ENCODE data around the gene SLC2A8.

The SLC2A8 gene

DNA sequence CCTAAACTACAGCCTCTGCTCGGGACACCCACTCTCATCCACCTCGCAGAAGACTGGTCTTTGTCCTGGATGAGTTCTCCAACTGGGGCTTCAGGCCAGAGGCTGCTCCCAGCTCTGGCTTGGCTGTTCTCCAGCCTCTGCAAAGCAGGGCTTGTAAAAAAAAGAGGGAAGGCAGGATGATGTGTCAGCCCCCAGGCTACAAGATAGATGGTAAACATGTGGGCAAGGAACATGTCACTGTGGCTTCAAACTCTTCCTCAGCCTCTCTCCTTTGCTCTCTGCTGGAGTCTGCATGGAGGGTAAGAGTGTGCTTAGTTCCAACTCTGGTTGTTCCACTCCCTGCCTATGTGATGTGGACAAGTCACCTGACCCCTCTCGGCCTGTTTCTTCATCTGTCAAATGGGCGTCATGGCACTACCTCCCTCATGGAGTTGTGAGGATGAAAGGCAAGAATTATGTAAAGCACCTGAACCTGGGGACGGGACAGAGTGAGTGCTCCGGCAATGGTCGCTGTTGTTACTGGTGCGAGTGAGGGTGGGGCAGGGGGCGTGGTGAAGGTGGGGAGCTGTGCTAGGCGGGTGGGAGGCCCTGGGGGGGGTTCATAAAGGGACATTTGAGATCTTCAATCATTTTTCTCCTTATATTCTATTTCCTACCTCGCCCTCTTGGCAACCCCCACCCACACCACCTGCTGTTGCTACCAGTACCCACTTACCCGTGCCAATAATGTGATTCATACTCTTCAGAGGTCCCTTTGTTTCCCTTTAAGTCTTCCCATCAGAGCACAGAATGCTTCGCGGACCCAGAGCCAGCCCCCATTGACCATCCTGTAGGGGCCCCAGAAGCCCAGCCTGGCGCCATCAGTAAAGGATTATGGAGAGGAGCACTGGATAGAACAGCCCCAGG, 20.4 kb downstream of the SLC2A8 start:
- Histone ChIP-seq H3K4me3 (replicated peaks; ENCODE audit: low read depth, low read length) (no peak overlapping the region), H3K27me3 (replicated peaks; ENCODE audit: control insufficient read depth, insufficient read depth, low read length) (no peaks in the 10 kb centered on the region), H3K36me3 (ENCODE audit: control insufficient read depth, insufficient read depth, low read length) (peaks cover 2% of the 10 kb centered on the region)
- DNase-seq (ENCODE audit: extremely low read depth, insufficient read length), result no peak
- TF ChIP-seq, protein P1, sequence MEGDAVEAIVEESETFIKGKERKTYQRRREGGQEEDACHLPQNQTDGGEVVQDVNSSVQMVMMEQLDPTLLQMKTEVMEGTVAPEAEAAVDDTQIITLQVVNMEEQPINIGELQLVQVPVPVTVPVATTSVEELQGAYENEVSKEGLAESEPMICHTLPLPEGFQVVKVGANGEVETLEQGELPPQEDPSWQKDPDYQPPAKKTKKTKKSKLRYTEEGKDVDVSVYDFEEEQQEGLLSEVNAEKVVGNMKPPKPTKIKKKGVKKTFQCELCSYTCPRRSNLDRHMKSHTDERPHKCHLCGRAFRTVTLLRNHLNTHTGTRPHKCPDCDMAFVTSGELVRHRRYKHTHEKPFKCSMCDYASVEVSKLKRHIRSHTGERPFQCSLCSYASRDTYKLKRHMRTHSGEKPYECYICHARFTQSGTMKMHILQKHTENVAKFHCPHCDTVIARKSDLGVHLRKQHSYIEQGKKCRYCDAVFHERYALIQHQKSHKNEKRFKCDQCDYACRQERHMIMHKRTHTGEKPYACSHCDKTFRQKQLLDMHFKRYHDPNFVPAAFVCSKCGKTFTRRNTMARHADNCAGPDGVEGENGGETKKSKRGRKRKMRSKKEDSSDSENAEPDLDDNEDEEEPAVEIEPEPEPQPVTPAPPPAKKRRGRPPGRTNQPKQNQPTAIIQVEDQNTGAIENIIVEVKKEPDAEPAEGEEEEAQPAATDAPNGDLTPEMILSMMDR (IDR thresholded peaks at IDR 0.05; ENCODE audit: insufficient read depth, low read length, poor library complexity, severe bottlenecking), result no peak

DNA sequence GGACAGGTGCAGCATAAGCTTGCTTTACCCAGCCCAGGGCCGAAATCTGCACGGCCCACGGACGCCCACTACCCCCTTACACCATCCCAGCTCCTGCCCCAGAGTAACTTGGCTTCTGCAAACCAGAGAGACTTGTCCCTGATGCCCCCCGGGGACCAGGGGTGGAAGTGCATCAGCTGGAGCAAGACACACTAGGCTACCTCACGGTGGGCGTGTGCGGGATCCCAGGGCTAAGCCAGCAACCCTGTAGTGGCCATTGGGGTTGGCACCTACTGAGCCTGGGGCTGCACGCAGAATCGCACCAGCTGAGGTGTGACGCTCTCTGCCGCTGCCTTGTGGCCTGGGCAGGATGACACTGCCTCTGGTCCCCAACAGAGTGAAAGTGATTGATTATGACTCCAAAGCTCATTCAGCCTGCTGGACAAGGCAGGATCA, 21.1 kb downstream of the SLC2A8 start:
- DNase-seq (ENCODE audit: extremely low read depth, insufficient read length), result no peak
- TF ChIP-seq, protein P1 (IDR thresholded peaks at IDR 0.05; ENCODE audit: insufficient read depth, low read length, poor library complexity, severe bottlenecking), result peak; percentile 38
- H3K4me3 ChIP-seq (replicated peaks; ENCODE audit: low read depth, low read length), result no peak overlapping the region
- peaks cover 2% of the 10 kb centered on the region for H3K36me3 ChIP-seq (ENCODE audit: control insufficient read depth, insufficient read depth, low read length)
- no peaks in the 10 kb centered on the region for H3K27me3 ChIP-seq (replicated peaks; ENCODE audit: control insufficient read depth, insufficient read depth, low read length)

DNA sequence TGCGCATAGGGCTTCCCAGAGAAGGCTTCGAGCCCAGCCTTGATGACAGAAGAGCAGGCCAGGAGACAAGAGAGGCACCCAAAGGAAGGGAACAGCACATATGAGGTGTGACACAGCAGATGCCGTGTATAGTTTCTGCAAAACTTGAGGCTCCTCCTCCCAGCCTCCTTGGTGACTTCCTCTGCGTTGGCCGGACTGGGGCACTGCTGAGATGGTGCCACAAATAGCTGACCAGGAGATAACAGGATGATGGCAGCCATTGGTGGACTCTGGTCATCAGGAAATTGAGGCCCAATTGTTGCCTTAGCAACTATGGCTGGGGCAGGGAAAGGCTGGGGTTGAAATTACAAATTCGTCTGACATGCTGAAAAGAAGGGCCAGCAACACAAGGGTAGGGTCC, 22.4 kb downstream of the SLC2A8 start:
- TF ChIP-seq, protein P1 (IDR thresholded peaks at IDR 0.05; ENCODE audit: insufficient read depth, low read length, poor library complexity, severe bottlenecking), result no peak
- Histone ChIP-seq H3K4me3 (replicated peaks; ENCODE audit: low read depth, low read length) (no peak overlapping the region), H3K27me3 (replicated peaks; ENCODE audit: control insufficient read depth, insufficient read depth, low read length) (no peaks in the 10 kb centered on the region), H3K36me3 (ENCODE audit: control insufficient read depth, insufficient read depth, low read length) (peaks cover 2% of the 10 kb centered on the region)
- no peak for DNase-seq (ENCODE audit: extremely low read depth, insufficient read length)

DNA sequence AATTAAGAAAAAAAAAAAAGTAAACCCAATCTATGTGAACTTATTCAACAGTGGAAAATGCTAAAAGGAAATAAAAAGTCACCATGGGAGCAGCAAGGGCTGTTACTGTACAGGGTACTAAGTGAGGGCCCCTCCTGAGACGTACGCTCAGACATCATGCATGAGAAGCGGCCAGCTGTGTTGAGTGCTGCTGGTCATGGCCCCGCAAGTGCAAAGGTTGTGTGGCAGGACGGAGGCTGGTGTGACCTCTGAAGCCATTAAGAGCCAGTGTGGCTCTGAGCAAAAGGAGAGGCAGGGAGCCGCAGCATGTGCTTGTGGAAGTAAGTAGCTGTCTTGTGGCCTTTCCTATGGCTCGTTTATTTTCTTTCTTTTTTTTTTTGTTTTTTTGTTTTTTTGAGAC, 24.1 kb downstream of the SLC2A8 start:
- Histone ChIP-seq H3K27me3 (replicated peaks; ENCODE audit: control insufficient read depth, insufficient read depth, low read length) (no peaks in the 10 kb centered on the region), H3K36me3 (ENCODE audit: control insufficient read depth, insufficient read depth, low read length) (peaks cover 2% of the 10 kb centered on the region), H3K4me3 (replicated peaks; ENCODE audit: low read depth, low read length) (no peak overlapping the region)
- TF ChIP-seq, protein P1 (IDR thresholded peaks at IDR 0.05; ENCODE audit: insufficient read depth, low read length, poor library complexity, severe bottlenecking), result no peak
- no peak for DNase-seq (ENCODE audit: extremely low read depth, insufficient read length)

DNA sequence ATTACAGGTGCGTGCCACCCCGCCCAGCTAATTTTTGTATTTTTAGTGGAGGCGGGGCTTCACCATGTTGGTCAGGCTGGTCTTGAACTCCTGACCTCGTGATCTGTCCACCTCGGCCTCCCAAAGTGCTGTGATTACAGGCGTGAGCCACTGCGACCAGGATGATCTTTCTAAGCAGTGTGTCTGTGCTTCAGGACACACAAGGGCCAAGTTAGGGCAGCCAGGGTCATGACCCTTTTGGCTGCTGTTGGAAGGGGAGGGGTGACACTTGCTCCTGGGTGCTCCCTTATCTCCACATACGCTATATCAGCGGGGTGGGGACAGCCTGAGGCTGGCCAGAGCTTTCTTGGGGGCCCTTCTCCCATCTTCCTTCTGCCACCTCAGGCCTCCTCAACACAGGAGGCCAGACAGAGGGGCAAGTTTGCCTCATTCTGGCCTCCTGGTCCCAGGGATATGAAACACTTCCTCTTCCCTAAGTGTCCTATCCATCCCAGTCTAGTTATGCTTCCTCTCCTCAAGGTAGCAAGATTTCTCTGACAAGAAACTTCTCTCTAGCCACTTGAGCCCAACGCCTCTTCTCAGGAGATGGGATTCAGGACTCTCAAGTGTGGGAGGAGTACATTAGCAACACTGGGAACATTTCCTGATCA, 25.3 kb downstream of the SLC2A8 start:
- H3K27me3 ChIP-seq (replicated peaks; ENCODE audit: control insufficient read depth, insufficient read depth, low read length), result no peaks in the 10 kb centered on the region
- peaks cover 2% of the 10 kb centered on the region for H3K36me3 ChIP-seq (ENCODE audit: control insufficient read depth, insufficient read depth, low read length)
- TF ChIP-seq, protein P1 (IDR thresholded peaks at IDR 0.05; ENCODE audit: insufficient read depth, low read length, poor library complexity, severe bottlenecking), result no peak
- H3K4me3 ChIP-seq (replicated peaks; ENCODE audit: low read depth, low read length), result no peak overlapping the region
- no peak for DNase-seq (ENCODE audit: extremely low read depth, insufficient read length)
